GM19468 (cell line): ENCODE data around the gene SOX1.

Source experiments
- ATAC-seq: cut with Tn5 transposase; IDR thresholded peaks from one replicate; pipeline ENCODE4 v1.9.1; 2021; ENCODE audit warnings: mild to moderate bottlenecking, moderate library complexity, moderate number of reproducible peaks; ENCODE audit not compliant: unreplicated experiment; ENCODE audit errors: extremely low read depth

SOX1 gene

GRCh38 chr13:112119192-112120030, 52.5 kb downstream of the SOX1 start:
- no peak for ATAC-seq

DNA sequence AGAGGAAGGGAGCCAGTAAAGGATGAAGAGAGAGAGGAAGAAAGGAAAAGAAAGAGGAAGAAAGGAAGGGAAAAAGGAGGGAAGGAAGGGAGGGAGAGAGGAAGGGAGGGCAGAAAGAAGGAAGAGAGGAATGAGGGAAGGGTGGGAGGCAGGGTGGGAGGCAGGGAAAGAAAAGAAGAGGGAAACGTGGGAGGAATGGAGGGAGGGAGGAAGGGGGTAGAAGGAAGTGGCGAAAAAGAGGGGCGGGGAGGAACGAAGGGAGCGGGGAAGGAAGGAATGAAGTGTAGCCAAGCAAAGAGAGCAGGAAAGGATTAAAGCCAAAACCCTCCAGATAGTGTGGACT, 53.1 kb downstream of the SOX1 start:
- no peak for ATAC-seq
